ENCODE results near the gene LGALS4.
"Not testable (repeated sequence)": the region's sequence is repeated elsewhere in the genome, so short reads cannot be mapped to it uniquely, and the experiment has no call there.

Gene LGALS4

GRCh38 chr19:38812841-38813320, at the start of gene LGALS4:
TSS of gene LGALS4 (minus strand) at chr19:38812945. CDS start at chr19:38812886, 59 bp downstream.
- no peak for DNase-seq (ENCODE audit: low read depth)
- TF ChIP-seq CTCF (IDR thresholded peaks at IDR 0.05; ENCODE audit: insufficient read depth, low read depth, low read length, missing control alignments), result no peak
- H3K4me3 ChIP-seq (ENCODE audit: low read depth, low read length), result no peak within 1 kb of the TSS

GRCh38 chr19:38861368-38861767, 48.6 kb upstream of the LGALS4 start:
- TF ChIP-seq CTCF (IDR thresholded peaks at IDR 0.05; ENCODE audit: insufficient read depth, low read depth, low read length, missing control alignments), result no peak
- no peak overlapping the region for H3K4me3 ChIP-seq (ENCODE audit: low read depth, low read length)
- DNase-seq (ENCODE audit: low read depth), result no peak

- not testable (repeated sequence) for DNase-seq (ENCODE audit: low read depth); H3K4me3 ChIP-seq (ENCODE audit: low read depth, low read length)
Observed at GRCh38 chr19:38859631-38860204, 47.0 kb upstream of the LGALS4 start.

- no peak overlapping the region for H3K4me3 ChIP-seq (ENCODE audit: low read depth, low read length)
- no peak for TF ChIP-seq CTCF (IDR thresholded peaks at IDR 0.05; ENCODE audit: insufficient read depth, low read depth, low read length, missing control alignments)
- DNase-seq (ENCODE audit: low read depth), result no peak
Observed at GRCh38 chr19:38856813-38857212, 44.1 kb upstream of the LGALS4 start.

- H3K4me3 ChIP-seq (ENCODE audit: low read depth, low read length); DNase-seq (ENCODE audit: low read depth): not testable (repeated sequence)
Observed at GRCh38 chr19:38855751-38856150, 43.0 kb upstream of the LGALS4 start.

- DNase-seq (ENCODE audit: low read depth); H3K4me3 ChIP-seq (ENCODE audit: low read depth, low read length): not testable (repeated sequence)
Observed at GRCh38 chr19:38854961-38855360, 42.2 kb upstream of the LGALS4 start.

GRCh38 chr19:38853214-38853613, 40.5 kb upstream of the LGALS4 start:
- no peak for DNase-seq (ENCODE audit: low read depth)
- peak overlapping the region; percentile 84 for H3K4me3 ChIP-seq (ENCODE audit: low read depth, low read length)
- no peak for TF ChIP-seq CTCF (IDR thresholded peaks at IDR 0.05; ENCODE audit: insufficient read depth, low read depth, low read length, missing control alignments)

- DNase-seq (ENCODE audit: low read depth), result peak; percentile 81
- TF ChIP-seq CTCF (IDR thresholded peaks at IDR 0.05; ENCODE audit: insufficient read depth, low read depth, low read length, missing control alignments), result no peak
- H3K4me3 ChIP-seq (ENCODE audit: low read depth, low read length), result peak overlapping the region; percentile 84
Observed at GRCh38 chr19:38852231-38853044, 39.7 kb upstream of the LGALS4 start.

Measured in GM12865 (cell line).